Mesothelial cell of epicardium (in vitro differentiated cells): ENCODE measurements around the gene NOP10. TPM values are rescaled to one million over a fixed set of nuclear protein-coding genes. Genes with fewer than 3 reads are reported as not detected.
A peak's percentile ranks its signal among the peaks of the same experiment; 100 is the strongest.

Experiments used
- DNase-seq, 2 experiments: peaks; one replicate each; pipeline ENCODE4 v3.0.0; 2021; ENCODE audit warnings: low spot score in 2 of 2; ENCODE audit not compliant: unreplicated experiment in 2 of 2
- H3K27ac Mint-ChIP-seq: 2 replicates; pipeline ENCODE4 v1.8.0; 2021; ENCODE audit warnings: mixed read lengths
- H3K27me3 Mint-ChIP-seq: 2 replicates; pipeline ENCODE4 v1.8.0; 2021; ENCODE audit warnings: low read depth, mixed read lengths
- H3K36me3 Mint-ChIP-seq: 2 replicates; pipeline ENCODE4 v1.8.0; 2021; ENCODE audit warnings: mixed read lengths
- H3K4me1 Mint-ChIP-seq: 2 replicates; pipeline ENCODE4 v1.8.0; 2021; ENCODE audit warnings: mixed read lengths
- H3K4me3 Mint-ChIP-seq: 2 replicates; pipeline ENCODE4 v1.8.0; 2021; ENCODE audit warnings: mild to moderate bottlenecking, moderate library complexity, mixed read lengths
- H3K9me3 Mint-ChIP-seq: 2 replicates; pipeline ENCODE4 v1.8.0; 2021; ENCODE audit warnings: mixed read lengths
- total RNA-seq: library from RNA; stranded (reverse); gene quantifications from 3 replicates; pipeline ENCODE4 v1.2.1, GENCODE V29; 2021
- TF ChIP-seq, protein P1 (sequence below): fragments of 200-600 bp; sonication (generic); IDR thresholded peaks from one replicate; pipeline ENCODE4 v1.5.0; 2021; ENCODE audit warnings: antibody characterized with exemption; ENCODE audit not compliant: unreplicated experiment

NOP10 gene
- total RNA-seq, 1 donor from 2014 or later, result 88.9 TPM

DNA sequence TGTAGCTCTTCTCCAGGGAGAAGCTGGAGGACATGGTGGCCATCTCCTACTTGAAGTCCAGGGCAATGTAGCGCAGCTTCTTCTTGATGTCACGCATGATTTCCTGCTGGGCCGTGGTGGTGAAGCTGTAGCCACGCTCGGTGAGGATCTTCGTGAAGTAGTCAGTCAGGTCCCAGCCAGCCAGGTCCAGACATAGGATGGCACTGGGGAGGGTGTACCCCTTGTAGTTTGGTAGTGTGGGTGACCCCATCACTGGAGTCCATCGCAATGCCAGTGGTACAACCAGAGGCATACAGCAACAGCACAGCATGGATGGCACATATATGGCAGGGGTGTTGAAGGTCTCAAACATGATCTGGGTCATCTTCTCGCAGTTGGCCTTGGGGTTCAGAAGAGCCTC lies 31.0 kb upstream of the NOP10 start:
- Mint-ChIP-seq H3K27me3 (no peaks in the 10 kb centered on the region), H3K27ac (no peak overlapping the region), H3K9me3 (peaks cover 26% of the 10 kb centered on the region), H3K4me3 (no peak overlapping the region), H3K4me1 (peaks cover 16% of the 10 kb centered on the region), H3K36me3 (peaks cover 10% of the 10 kb centered on the region)
- DNase-seq, result no peak
- TF ChIP-seq, protein P1, sequence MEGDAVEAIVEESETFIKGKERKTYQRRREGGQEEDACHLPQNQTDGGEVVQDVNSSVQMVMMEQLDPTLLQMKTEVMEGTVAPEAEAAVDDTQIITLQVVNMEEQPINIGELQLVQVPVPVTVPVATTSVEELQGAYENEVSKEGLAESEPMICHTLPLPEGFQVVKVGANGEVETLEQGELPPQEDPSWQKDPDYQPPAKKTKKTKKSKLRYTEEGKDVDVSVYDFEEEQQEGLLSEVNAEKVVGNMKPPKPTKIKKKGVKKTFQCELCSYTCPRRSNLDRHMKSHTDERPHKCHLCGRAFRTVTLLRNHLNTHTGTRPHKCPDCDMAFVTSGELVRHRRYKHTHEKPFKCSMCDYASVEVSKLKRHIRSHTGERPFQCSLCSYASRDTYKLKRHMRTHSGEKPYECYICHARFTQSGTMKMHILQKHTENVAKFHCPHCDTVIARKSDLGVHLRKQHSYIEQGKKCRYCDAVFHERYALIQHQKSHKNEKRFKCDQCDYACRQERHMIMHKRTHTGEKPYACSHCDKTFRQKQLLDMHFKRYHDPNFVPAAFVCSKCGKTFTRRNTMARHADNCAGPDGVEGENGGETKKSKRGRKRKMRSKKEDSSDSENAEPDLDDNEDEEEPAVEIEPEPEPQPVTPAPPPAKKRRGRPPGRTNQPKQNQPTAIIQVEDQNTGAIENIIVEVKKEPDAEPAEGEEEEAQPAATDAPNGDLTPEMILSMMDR, result no peak

DNA sequence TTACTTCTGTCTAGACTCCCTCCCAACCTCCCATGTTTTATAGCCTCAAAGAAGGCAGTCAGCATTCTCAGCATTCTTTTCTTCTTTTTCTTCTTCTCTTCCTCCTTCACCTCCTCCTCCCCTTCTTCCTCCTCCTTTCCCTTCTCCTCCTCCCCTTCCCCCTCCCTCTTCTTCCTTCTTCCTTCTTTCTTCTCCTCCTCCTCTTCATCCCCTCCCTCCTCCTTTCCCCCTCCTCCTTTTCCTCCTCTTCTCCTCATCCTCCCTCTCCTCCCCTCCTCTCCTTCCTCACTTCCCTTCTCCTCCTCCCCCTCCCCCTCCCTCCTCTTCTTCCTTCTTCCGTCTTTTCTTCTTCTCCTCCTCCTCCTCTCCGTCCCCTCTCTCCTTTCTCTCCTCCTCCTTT lies 27.7 kb upstream of the NOP10 start:
- no peak overlapping the region for H3K4me3 Mint-ChIP-seq
- peaks cover 8% of the 10 kb centered on the region for H3K36me3 Mint-ChIP-seq
- H3K27ac Mint-ChIP-seq, result peak overlapping the region; percentile 73

DNA sequence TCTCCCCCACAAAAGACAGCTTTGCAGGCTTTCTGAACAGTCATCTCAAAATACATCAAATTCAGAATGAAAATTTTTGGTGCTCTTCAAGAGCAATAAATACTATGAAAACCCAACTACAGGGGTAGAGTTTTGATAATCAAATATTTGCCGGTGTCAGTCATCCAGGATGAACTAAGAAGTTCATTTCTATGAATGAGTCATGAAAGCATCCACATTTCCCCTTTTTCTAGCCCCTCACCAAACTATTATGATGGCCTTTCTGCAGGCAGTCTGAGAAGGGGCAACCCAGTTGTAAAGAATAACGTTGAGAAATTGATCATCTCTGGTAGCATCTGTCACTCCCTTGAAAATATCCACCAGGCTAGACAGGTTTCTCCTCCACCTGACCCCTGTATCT lies 27.2 kb upstream of the NOP10 start:
- peak overlapping the region; percentile 73 for H3K27ac Mint-ChIP-seq
- H3K4me3 Mint-ChIP-seq, result peak overlapping the region; percentile 8
- TF ChIP-seq, protein P1, result no peak
- H3K4me1 Mint-ChIP-seq, result peaks cover 37% of the 10 kb centered on the region
- no peaks in the 10 kb centered on the region for H3K27me3 Mint-ChIP-seq
- H3K36me3 Mint-ChIP-seq, result peaks cover 8% of the 10 kb centered on the region
- no peak for DNase-seq
- peaks cover 10% of the 10 kb centered on the region for H3K9me3 Mint-ChIP-seq

More for the DNA sequence above, 27.7 kb upstream of the NOP10 start:
- H3K4me1 Mint-ChIP-seq, result peaks cover 33% of the 10 kb centered on the region
- H3K9me3 Mint-ChIP-seq, result peaks cover 10% of the 10 kb centered on the region
- TF ChIP-seq, protein P1, result no peak
- no peak for DNase-seq
- H3K27me3 Mint-ChIP-seq, result no peaks in the 10 kb centered on the region

DNA sequence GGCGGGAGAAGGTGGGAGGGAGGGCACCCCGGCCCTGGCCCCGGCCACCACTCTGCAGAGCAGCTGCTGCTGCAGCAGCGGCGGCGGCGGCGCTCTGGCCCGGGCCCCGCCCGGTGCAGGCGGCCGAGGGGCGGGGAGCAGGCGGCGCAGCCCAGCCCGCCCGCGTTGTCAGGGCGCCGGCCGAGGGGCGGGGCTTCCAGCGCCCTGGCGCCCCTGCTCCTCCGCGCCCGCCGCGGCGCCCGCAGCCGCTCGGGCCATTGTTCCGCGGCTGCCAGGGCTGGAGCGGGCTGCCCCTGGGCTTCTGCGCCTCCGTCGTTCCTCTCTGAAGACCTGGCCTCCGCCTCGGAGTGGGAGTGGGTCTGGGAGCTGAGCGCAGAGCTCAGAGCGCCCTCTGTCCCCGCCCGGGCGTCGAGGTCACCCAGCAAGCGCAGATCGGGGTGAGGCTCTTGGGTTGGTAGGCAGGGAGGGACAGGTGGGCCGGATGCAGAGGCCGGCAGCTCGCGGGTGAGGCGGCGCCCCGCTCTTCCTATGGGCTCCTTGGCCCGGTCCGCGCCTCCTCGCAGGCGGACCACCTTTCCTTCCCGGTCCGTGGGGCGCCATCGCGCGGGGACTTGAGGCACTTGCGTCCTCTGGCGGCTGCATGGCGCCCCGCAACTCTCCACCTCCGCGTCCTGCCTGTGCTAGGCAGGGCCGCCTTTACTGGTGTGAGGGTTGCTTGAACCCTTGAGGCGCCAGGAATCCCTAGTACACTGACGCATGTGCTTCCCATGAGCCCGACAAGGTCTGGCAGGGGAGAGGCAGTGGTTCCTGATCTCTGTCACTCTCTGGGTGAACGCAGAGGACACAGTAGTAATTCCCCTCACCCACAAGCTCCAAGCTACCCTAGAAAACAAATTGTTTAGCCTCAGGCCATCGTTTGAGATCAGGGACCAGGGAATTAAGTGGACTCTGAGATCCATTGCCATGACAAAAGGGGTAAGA lies 24.5 kb upstream of the NOP10 start, which contains the start of gene LPCAT4:
LPCAT4 (minus strand) TSS at position 96 of the 981 bp plus-strand sequence. CDS start 96 bp downstream, outside the sequence.
- TF ChIP-seq, protein P1, result peak; percentile 82

DNA sequence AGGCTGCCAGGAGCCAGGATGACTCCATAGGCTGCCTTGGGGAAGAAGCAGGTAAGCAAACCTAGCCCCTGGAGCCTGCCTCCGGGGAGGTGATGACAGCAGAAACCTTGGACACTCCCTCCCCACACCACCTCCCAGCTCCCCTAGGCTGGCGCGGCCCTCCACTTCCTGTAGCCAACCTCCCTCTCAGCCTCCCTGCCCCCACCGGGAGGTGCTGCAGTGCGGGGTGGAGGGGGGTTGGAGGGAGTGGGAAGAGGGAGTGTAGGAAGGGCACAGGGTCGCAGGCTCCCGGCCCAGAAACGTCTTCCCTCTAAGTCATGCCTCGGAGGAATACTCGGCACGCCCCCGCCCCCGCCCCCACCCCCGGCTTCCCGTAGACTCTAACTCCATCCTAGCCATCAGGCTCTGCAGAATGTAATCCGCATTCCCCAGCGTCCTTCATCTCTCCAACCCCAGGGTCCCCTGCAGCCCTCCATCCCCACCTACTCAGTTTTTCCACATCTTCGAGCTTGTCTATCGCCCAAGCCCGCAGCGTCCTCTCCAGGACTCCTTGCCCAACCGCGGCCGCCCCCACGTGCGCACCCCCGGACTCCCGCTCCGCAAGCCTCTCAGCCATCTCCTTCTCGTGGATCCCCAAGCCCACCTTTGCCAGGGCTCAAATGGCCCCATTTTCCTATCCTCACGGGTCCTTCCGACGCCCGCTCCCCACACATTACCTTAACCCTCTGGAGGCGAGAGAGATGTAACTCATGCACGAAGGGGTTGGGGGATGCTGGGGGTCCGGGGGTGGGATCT lies 23.5 kb upstream of the NOP10 start:
- H3K4me1 Mint-ChIP-seq, result peaks cover 35% of the 10 kb centered on the region
- peaks cover 11% of the 10 kb centered on the region for H3K36me3 Mint-ChIP-seq
- TF ChIP-seq, protein P1, result no peak
- H3K4me3 Mint-ChIP-seq, result peak overlapping the region; percentile 95
- H3K27ac Mint-ChIP-seq, result peak overlapping the region; percentile 93
- H3K9me3 Mint-ChIP-seq, result peaks cover 2% of the 10 kb centered on the region
- DNase-seq, result peak; percentile 36 to 55
- no peaks in the 10 kb centered on the region for H3K27me3 Mint-ChIP-seq

More for the DNA sequence above, 24.5 kb upstream of the NOP10 start, which contains the start of gene LPCAT4:
- Mint-ChIP-seq H3K36me3 (peaks cover 9% of the 10 kb centered on the region), H3K4me3 (peak within 1 kb of the TSS; percentile 95), H3K27ac (peak within 1 kb of the TSS; percentile 96), H3K9me3 (peaks cover 6% of the 10 kb centered on the region), H3K27me3 (no peaks in the 10 kb centered on the region), H3K4me1 (peaks cover 35% of the 10 kb centered on the region)
- peak; percentile 77 to 88 for DNase-seq
